SK-N-MC (cell line): ENCODE data around the gene BMI1.

ENCODE experiments used
- EZH2 ChIP-seq: fragments of 200-600 bp; sonication (generic); IDR thresholded peaks from one replicate; pipeline ENCODE4 v1.6.1; 2017; ENCODE audit warnings: antibody characterized with exemption
- POLR2AphosphoS5 ChIP-seq: IDR thresholded peaks from 2 replicates; pipeline ENCODE4 v1.6.1; 2012; ENCODE audit warnings: mild to moderate bottlenecking, low read depth, low read length, borderline replicate concordance

GRCh38 chr10:22346096-22346661, 25.3 kb downstream of the BMI1 start:
- TF ChIP-seq EZH2 (no peak), POLR2AphosphoS5 (no peak)
